H1 (cell line): ENCODE results near the gene NUP133. TPM values are rescaled to one million over a fixed set of nuclear protein-coding genes. Genes with fewer than 3 reads are reported as not detected.

Experiments
- BACH1 ChIP-seq: IDR thresholded peaks from 2 replicates; pipeline ENCODE4 v1.6.1; 2012; ENCODE audit warnings: low read length, improper control_type of control experiment
- HDAC6 ChIP-seq: IDR thresholded peaks from one replicate; pipeline ENCODE4 v1.7.1; 2012; ENCODE audit warnings: low read depth, mild to moderate bottlenecking, inconsistent platforms, low read length, moderate library complexity
- NRF1 ChIP-seq: IDR thresholded peaks from 2 replicates; pipeline ENCODE4 v1.6.1; 2011; ENCODE audit warnings: mild to moderate bottlenecking, low read depth, low read length, improper control_type of control experiment
- RFX5 ChIP-seq: IDR thresholded peaks from 2 replicates; pipeline ENCODE4 v1.6.1; 2011; ENCODE audit warnings: low read depth, low read length, improper control_type of control experiment, borderline replicate concordance
- RNF2 ChIP-seq: fragments of 200-900, 300-1000 bp; sonication (generic); IDR thresholded peaks from 2 replicates; pipeline ENCODE4 v1.7.1; 2016; ENCODE audit warnings: borderline replicate concordance, low read depth, mild to moderate bottlenecking, antibody characterized with exemption, low read length; ENCODE audit not compliant: poor library complexity, severe bottlenecking; ENCODE audit errors: missing control alignments
- RXRA ChIP-seq: IDR thresholded peaks from 2 replicates; pipeline ENCODE4 v1.6.1; 2011; ENCODE audit warnings: low read depth, mild to moderate bottlenecking, low read length, moderate library complexity; ENCODE audit not compliant: insufficient read depth
- polyA plus RNA-seq, 7 experiments: library from polyadenylated mRNA; depleted of rRNA in 3 of 7; stranded (reverse) in 5 of 7; unstranded in 2 of 7; fragments of >200 nt in 5 of 7; fragments of 200-250 nt in 2 of 7; gene quantifications; 1 replicate in 5 of 7; 2 replicates in 1 of 7; 4 replicates in 1 of 7; pipeline versions ENCODE4 v1.2.1 to v1.2.3, GENCODE V29; 2011 to 2013; ENCODE audit warnings: missing spikeins in 2 of 7, mixed read lengths in 2 of 7
- total RNA-seq: library from RNA; stranded (reverse); fragmentation: NEBNext Ultra II Directional; extraction: Animal tissue kit (Norgen Biotek cat#: 25700); gene quantifications from 2 replicates; pipeline ENCODE4 v1.2.1, GENCODE V29; 2021

Gene NUP133
- total and polyA plus RNA-seq, 2 of the 8 experiments (the other 6 are each of a cell fraction or from before 2014, with no cell fraction given), result 20.6 to 72.1 TPM

DNA sequence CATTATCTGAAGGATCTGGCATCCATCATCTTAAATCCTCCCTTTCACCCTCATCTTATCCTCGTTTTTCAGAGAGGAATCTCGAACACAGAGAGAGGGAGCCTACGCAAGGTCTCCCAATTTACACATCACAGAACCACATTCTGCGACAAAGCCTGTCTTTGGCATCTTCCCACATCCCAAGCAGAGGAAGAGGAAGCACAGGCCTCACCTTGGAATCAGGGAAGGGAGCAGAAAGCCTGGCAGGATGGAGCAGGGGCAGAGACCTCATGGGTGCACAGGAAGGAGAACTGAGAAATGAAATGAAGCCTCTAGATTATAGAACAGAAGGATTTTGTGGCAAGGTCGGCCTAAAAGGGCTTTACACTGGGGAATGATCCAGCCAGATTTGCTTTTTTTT is 44.6 kb upstream of the NUP133 start (continued):
- TF ChIP-seq RXRA (no peak), NRF1 (no peak), BACH1 (no peak), RFX5 (no peak), RNF2 (no peak), HDAC6 (no peak)
